SU-DHL-6 (cell line): Measurements from ENCODE around the gene BAD.
A peak's percentile ranks its signal among the peaks of the same experiment; 100 is the strongest.

Source experiments
- H2AFZ ChIP-seq: fragments of 200-600 bp; sonication (generic); 2 replicates; pipeline ENCODE4 v1.6.1; 2014; ENCODE audit warnings: low read depth, mild to moderate bottlenecking, moderate library complexity, mixed read lengths, antibody characterized with exemption, low read length; ENCODE audit not compliant: severe bottlenecking
- H3F3A ChIP-seq: fragments of 200-600 bp; shearing (Covaris generic); 2 replicates; pipeline ENCODE4 v1.6.0; 2016; ENCODE audit warnings: antibody characterized with exemption, mild to moderate bottlenecking; ENCODE audit not compliant: insufficient read depth
- H3K27ac ChIP-seq: fragments of 200-600 bp; sonication (generic); 2 replicates; pipeline ENCODE4 v1.5.1; 2016; ENCODE audit warnings: low read depth, mild to moderate bottlenecking, low read length, moderate library complexity, mixed read lengths
- H3K27me3 ChIP-seq: fragments of 200-600 bp; sonication (generic), shearing (Covaris generic); 2 replicates; pipeline ENCODE4 v1.6.0; 2014; ENCODE audit warnings: mild to moderate bottlenecking, low read length
- H3K36me3 ChIP-seq: fragments of 200-600 bp; sonication (generic); 2 replicates; pipeline ENCODE4 v1.6.1; 2014; ENCODE audit warnings: mild to moderate bottlenecking, low read length, mixed read lengths
- H3K4me2 ChIP-seq: fragments of 300-600, 200-600 bp; shearing (Covaris generic), sonication (generic); 2 replicates; pipeline ENCODE4 v1.6.0; 2014; ENCODE audit warnings: low read length, low read depth, mild to moderate bottlenecking; ENCODE audit not compliant: poor library complexity, severe bottlenecking
- H3K4me3 ChIP-seq: fragments of 200-600 bp; sonication (generic); 2 replicates; pipeline ENCODE4 v1.5.1; 2014; ENCODE audit warnings: antibody characterized with exemption, low read length, mild to moderate bottlenecking, mixed read lengths; ENCODE audit not compliant: insufficient read depth, poor library complexity, severe bottlenecking
- H3K79me2 ChIP-seq: fragments of 200-600 bp; sonication (generic); 2 replicates; pipeline ENCODE4 v1.6.1; 2014; ENCODE audit warnings: mild to moderate bottlenecking, low read length, moderate library complexity; ENCODE audit not compliant: insufficient read depth
- H3K9ac ChIP-seq: fragments of 200-600 bp; sonication (generic); 2 replicates; pipeline ENCODE4 v1.7.0; 2014; ENCODE audit warnings: mild to moderate bottlenecking, low read length
- H3K9me2 ChIP-seq: fragments of 200-600 bp; sonication (generic); replicated peaks from 2 replicates; pipeline ENCODE4 v1.6.1; 2014; ENCODE audit warnings: low read length; ENCODE audit not compliant: insufficient read depth
- H3K9me3 ChIP-seq: fragments of 200-600 bp; sonication (generic); 2 replicates; pipeline ENCODE4 v1.6.1; 2014; ENCODE audit warnings: low read length, mixed read lengths; ENCODE audit not compliant: insufficient read depth
- H4K20me1 ChIP-seq: fragments of 200-600 bp; sonication (generic); 2 replicates; pipeline ENCODE4 v1.6.1; 2014; ENCODE audit warnings: low read depth, mild to moderate bottlenecking, antibody characterized with exemption, low read length, moderate library complexity, mixed read lengths
- EZH2phosphoT487 ChIP-seq: fragments of 200-600 bp; sonication (generic), shearing (Covaris generic); conservative IDR thresholded peaks from 2 replicates; pipeline ENCODE4 v1.6.1; 2018; ENCODE audit warnings: mild to moderate bottlenecking, antibody characterized with exemption, low read length, moderate library complexity, mixed read lengths
- TF ChIP-seq, protein P1 (sequence below): fragments of 200-600 bp; sonication (generic); IDR thresholded peaks from one replicate; pipeline ENCODE4 v1.5.1; 2017; ENCODE audit warnings: antibody characterized with exemption, mild to moderate bottlenecking, low read length, moderate library complexity; ENCODE audit not compliant: insufficient read depth, poor library complexity, severe bottlenecking

Gene BAD

DNA sequence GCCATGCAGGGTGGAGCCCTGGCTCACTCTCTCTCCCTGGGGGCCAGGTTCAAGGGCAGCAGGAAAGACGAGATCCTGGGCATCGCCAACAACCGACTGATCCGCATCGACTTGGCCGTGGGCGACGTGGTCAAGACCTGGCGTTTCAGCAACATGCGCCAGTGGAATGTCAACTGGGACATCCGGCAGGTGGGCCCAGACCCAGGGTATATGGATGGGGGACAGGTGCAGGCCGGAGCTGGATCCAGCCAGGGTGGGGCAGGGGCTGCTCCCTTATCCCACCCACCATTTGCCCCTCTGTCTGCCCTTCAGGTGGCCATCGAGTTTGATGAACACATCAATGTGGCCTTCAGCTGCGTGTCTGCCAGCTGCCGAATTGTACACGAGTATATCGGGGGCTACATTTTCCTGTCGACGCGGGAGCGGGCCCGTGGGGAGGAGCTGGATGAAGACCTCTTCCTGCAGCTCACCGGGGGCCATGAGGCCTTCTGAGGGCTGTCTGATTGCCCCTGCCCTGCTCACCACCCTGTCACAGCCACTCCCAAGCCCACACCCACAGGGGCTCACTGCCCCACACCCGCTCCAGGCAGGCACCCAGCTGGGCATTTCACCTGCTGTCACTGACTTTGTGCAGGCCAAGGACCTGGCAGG is 61.3 kb downstream of the BAD start:
- TF ChIP-seq, protein P1, sequence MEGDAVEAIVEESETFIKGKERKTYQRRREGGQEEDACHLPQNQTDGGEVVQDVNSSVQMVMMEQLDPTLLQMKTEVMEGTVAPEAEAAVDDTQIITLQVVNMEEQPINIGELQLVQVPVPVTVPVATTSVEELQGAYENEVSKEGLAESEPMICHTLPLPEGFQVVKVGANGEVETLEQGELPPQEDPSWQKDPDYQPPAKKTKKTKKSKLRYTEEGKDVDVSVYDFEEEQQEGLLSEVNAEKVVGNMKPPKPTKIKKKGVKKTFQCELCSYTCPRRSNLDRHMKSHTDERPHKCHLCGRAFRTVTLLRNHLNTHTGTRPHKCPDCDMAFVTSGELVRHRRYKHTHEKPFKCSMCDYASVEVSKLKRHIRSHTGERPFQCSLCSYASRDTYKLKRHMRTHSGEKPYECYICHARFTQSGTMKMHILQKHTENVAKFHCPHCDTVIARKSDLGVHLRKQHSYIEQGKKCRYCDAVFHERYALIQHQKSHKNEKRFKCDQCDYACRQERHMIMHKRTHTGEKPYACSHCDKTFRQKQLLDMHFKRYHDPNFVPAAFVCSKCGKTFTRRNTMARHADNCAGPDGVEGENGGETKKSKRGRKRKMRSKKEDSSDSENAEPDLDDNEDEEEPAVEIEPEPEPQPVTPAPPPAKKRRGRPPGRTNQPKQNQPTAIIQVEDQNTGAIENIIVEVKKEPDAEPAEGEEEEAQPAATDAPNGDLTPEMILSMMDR = no peak
- no peak for TF ChIP-seq EZH2phosphoT487

DNA sequence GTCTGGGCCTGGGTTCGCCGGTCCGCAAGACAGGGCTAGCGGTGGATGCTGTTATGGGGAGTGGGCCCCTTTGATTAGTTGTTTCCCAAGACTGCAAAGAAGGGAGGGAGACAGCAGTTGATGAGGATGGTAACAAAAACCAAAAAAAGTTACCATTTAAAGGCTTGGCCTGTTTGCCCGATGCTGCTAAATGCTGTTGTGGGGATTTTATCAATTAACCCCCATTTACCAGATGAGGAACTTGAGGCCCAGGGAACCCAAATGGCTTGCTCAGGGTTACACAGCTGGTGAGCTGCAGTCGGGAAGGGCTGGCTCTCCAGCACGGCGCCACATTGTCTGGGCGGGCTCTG is 61.8 kb downstream of the BAD start:
- Histone ChIP-seq H3K27ac (no peak overlapping the region), H3K79me2 (no peaks in the 10 kb centered on the region; the same call in 1 of the 2 replicates), H3F3A (peaks cover 26% of the 10 kb centered on the region), H3K9ac (no peak overlapping the region), H3K4me2 (no peak overlapping the region), H3K36me3 (no peaks in the 10 kb centered on the region), H3K4me3 (no peak overlapping the region), H3K9me3 (no peaks in the 10 kb centered on the region), H4K20me1 (no peaks in the 10 kb centered on the region), H3K27me3 (no peaks in the 10 kb centered on the region), H2AFZ (no peak overlapping the region), H3K9me2 (no peaks in the 10 kb centered on the region)
- no peak for TF ChIP-seq EZH2phosphoT487
- TF ChIP-seq, protein P1 = no peak

More for the DNA sequence above, 61.3 kb downstream of the BAD start:
- Histone ChIP-seq H3K27me3 (no peaks in the 10 kb centered on the region), H3F3A (peaks cover 27% of the 10 kb centered on the region), H3K9me3 (no peaks in the 10 kb centered on the region), H3K79me2 (no peaks in the 10 kb centered on the region; the same call in 1 of the 2 replicates), H3K27ac (peak overlapping the region; percentile 16; the same call in 1 of the 2 replicates), H4K20me1 (no peaks in the 10 kb centered on the region), H3K4me3 (no peak overlapping the region), H3K9ac (no peak overlapping the region), H3K4me2 (no peak overlapping the region), H3K9me2 (no peaks in the 10 kb centered on the region), H3K36me3 (no peaks in the 10 kb centered on the region), H2AFZ (no peak overlapping the region)

DNA sequence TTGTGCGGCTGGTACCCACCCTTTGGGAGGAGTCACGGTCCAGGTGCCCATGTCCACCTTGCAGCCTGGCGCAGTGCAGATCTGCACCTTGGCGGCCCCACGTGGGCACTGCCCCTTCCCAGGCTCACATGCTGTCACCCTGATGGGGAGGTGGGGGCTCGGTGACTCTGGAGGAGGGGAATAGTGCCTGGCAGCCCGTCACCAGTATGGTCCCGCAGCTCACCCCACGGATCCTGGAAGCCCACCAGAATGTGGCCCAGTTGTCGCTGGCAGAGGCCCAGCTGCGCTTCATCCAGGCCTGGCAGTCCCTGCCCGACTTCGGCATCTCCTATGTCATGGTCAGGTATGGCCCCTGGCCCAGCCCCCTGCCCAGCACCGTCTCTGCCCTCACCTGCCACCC is 63.7 kb downstream of the BAD start:
- Histone ChIP-seq H3K27me3 (no peaks in the 10 kb centered on the region), H3K9me3 (no peaks in the 10 kb centered on the region), H3K27ac (no peak overlapping the region), H2AFZ (no peak overlapping the region), H3K4me3 (no peak overlapping the region), H4K20me1 (no peaks in the 10 kb centered on the region), H3K4me2 (no peak overlapping the region), H3K79me2 (no peaks in the 10 kb centered on the region), H3K9ac (no peak overlapping the region), H3F3A (peaks cover 11% of the 10 kb centered on the region), H3K36me3 (no peaks in the 10 kb centered on the region), H3K9me2 (no peaks in the 10 kb centered on the region)
- TF ChIP-seq, protein P1 = no peak
- TF ChIP-seq EZH2phosphoT487 = no peak
